ENCODE measurements around the gene KLRG1.

KLRG1 gene

GRCh38 chr12:8989413-8989812 lies at the start of gene KLRG1:
KLRG1 (plus strand) TSS chr12:8989546; CDS start chr12:8989636, 90 bp downstream.
- DNase-seq, result no peak

GRCh38 chr12:8941691-8942478 lies 47.5 kb upstream of the KLRG1 start:
- no peak for DNase-seq

- no peak for DNase-seq
Measured at GRCh38 chr12:8943565-8944186, 45.7 kb upstream of the KLRG1 start.

DNA sequence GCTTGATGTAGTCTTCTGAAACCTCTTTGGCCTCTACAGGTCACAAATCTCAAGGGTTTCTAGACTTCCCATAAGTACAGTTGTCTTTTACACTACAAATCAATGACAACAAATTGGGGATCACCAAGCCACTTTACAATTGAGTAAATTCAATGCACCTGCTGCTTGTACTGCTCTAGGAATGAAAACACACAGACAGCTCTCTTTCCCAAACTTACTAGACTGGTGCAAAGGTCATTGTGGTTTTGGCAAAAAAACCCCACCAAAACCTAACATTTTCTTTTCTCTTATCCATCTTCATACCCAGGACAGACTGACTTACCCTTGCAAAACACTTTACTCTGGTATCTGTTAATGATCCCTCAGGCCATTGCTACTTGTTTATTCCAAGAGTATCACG lies 42.6 kb upstream of the KLRG1 start:
- no peak for DNase-seq

DNA sequence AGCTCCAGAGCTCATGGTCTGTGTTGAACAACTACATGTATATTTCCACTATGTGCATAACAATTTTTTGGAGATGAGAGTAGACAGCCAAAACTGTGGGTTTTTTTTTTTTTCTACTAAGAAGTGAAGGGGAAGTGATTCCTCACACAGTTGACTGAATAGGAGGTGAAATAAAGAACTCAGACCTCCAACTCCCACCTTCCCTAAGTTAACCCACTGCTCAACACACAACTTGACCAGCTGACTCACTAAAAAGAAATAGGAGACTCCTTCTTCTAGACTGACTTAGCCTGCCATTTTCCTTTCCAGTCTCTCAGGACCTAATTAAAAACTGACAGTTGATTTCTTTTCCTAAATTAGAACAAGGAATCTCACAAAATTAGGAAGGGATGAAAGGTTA lies 41.6 kb upstream of the KLRG1 start:
- no peak for DNase-seq

DNA sequence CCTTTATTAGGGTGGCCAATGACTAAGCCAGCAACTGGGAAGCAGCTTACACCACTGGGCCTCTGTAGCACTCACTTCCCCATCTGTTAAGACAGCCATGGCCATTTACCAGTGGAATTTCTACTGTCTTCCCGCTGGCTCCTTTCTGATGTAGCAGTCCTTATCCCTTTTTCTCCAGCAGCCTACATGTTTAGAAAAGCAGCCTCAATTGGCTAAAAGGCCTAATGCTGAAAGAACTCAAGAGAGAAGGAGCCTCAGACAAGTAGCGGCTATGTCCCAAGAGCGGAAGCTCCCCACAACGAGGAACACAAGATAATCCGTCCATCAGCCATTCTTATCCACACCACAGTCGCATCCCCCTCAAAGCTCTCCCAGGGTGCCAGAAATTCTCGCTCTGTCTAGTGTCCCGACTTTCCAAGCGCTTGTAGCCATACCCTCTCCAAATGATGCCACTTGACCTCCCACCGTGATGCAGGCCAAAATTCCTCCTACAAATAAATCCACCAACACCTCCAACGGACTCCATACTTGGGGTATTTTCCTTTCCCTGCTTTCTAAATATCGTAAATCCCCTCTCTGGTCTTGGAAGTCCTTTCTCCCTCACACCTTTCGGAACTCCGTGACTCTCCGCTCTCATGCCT lies 40.5 kb upstream of the KLRG1 start:
- no peak for DNase-seq

GRCh38 chr12:8949342-8950220 lies 39.8 kb upstream of the KLRG1 start, which contains the start of gene M6PR:
M6PR (minus strand) TSS chr12:8949645; CDS start chr12:8946404, 3,241 bp downstream.
- DNase-seq, result peak; percentile 74 to 86 (median 82)

- no peak for DNase-seq
Measured at GRCh38 chr12:8950221-8950527, 39.2 kb upstream of the KLRG1 start.

DNA sequence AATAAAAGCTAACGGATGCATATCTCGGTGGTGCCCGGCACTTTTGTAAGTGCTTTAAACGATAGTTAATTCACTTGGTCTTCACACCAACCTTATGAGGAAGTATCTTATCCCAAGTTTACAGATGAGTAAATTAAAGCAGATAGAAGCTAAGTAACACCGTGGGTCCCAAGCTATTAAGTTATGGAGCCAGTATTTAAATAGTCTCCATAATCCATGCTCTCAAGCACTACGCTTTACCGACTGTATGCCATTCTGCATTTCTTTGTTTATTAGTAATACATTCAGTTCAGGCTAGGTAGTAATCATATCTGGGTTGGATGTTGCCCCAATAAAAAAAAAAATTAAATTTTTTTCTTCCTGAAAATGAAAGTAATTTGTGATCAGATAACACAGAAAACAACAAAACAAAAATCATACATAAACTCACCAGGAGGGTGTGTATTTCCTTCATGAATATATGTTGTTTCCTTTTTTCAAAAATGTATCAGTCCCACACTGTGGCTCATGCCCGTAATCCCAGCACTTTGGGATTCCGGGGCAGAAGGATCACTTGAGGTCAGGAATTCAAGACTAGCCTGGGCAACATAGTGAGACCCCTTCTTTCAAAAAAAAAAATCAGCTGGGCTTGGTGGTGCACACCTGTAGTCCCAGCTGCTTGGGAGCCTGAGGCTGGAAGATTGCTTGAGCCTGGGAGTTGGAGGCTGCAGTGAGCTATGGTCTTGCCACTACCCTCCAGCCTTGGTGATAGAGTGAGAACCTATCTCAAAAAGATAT lies 38.5 kb upstream of the KLRG1 start:
- DNase-seq, result no peak

- no peak for DNase-seq
Measured at GRCh38 chr12:8951744-8952143, 37.6 kb upstream of the KLRG1 start.

- peak in 1 of 4 experiments; percentile 2 for DNase-seq
Measured at GRCh38 chr12:8953773-8954402, 35.5 kb upstream of the KLRG1 start.

- DNase-seq, result no peak
Measured at GRCh38 chr12:8956073-8956472, 33.3 kb upstream of the KLRG1 start.

GRCh38 chr12:8956772-8957171 lies 32.6 kb upstream of the KLRG1 start:
- no peak for DNase-seq

DNA sequence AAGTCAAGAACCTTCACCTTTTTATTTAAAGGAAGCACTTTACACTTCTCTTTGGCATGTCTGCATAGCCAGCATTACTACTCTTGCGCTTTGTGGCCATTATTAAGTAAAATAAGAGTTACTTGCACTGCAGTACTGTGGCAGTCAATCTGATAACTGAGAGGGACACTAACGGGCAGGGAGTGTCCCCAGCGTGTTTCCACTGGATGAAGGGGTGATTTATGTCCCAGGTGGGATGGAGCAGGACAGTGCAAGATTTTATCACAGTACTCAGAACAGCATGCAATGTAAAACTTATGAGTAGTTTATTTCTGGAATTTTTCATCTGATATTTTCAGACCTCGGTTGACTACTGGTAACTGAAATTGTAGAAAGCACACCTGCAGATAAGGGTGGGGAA lies 31.8 kb upstream of the KLRG1 start:
- no peak for DNase-seq

GRCh38 chr12:8958066-8958465 lies 31.3 kb upstream of the KLRG1 start:
- no peak for DNase-seq

GRCh38 chr12:8960176-8960575 lies 29.2 kb upstream of the KLRG1 start:
- no peak for DNase-seq

DNA sequence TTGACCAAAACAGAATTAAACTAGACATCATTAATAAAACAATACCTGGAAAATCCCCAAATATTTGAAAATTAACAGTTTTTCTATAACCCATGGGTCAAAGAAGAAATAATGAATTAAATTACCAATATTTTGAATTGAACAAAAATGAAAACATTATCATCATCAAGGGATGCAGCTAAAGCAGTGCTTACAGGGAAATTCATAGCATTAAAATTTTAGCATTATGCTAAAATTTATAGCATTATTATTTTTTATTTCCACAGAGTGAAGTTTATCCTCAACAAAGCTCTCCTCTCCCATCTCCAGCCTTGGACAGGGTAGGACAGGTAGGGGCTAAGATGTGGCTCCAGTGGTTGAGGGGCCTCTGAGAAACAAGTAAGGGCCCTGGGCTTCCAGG lies 20.6 kb upstream of the KLRG1 start:
- no peak for DNase-seq

DNA sequence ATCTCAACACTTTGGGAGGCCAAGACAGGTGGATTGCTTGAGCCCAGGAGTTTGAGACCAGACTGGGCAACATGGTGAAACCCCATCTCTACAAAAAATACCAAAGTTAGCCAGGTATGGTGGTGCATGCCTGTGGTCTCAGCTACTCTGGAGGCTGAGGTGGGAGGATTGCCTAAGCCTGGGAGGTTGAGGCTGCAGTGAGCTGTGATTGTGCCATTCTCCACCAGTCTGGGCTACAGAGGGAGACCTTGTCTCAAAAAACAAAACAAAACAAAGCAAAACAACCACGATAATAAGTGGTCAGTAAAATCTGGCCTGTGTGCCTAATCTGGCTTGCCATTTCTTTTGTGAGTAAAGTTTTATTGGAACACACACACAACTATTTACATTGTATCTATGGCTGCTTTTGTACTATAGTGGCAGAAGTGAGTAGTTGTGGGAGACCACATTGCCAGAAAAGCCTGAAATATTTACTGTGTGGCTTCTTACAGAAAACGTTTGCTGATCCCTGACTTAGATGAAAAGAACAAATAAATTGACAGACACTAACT lies 19.4 kb upstream of the KLRG1 start:
- DNase-seq, result no peak

DNA sequence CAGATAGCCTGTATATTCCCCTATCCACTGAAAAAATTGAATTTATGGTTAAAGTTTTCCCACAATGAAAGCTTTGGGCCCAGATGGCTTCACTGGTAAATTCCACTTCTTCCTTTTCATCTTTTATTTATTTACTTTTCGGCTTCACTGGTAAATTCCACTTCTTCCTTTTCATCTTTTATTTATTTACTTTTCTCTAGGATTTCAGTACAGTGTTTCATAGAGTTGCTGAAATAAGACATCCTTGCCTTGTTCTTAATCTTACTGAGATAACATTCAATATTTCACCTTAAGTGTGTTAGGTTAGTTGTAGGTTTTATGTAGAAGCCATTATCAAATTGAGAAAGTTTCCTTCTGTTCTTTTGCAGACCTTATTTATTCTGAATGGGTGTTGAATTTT lies 18.9 kb upstream of the KLRG1 start:
- DNase-seq, result no peak

- no peak for DNase-seq
Measured at GRCh38 chr12:8980137-8980536, 9.2 kb upstream of the KLRG1 start.

GRCh38 chr12:8985213-8985754 lies 4.1 kb upstream of the KLRG1 start:
- DNase-seq, result no peak

Measured in activated CD4-positive, CD25-positive, alpha-beta regulatory T cell (primary cell).